OCI-LY3 (cell line): Measurements from ENCODE around the gene ALG8.
"Not testable (repeated sequence)": the region's sequence is repeated elsewhere in the genome, so short reads cannot be mapped to it uniquely, and the experiment has no call there.

Experiments used
- H2AFZ ChIP-seq: fragments of 200-600, 300-600 bp; shearing (Covaris generic); 2 replicates; pipeline ENCODE4 v1.6.0; 2014; ENCODE audit warnings: antibody characterized with exemption, low read depth, low read length
- H3K27ac ChIP-seq: fragments of 200-600, 300-600 bp; sonication (generic); 2 replicates; pipeline ENCODE4 v1.5.1; 2014; ENCODE audit warnings: mild to moderate bottlenecking, low read length, moderate library complexity, mixed read lengths
- H3K27me3 ChIP-seq: fragments of 200-600, 300-600 bp; sonication (generic); 2 replicates; pipeline ENCODE4 v1.6.1; 2014; ENCODE audit warnings: low read depth, low read length, mixed read lengths
- H3K36me3 ChIP-seq: fragments of 200-600, 300-600 bp; sonication (generic); replicated peaks from 2 replicates; pipeline ENCODE3; 2014; ENCODE audit warnings: low read depth, low read length, mixed read lengths
- H3K4me1 ChIP-seq: fragments of 300-600, 200-600 bp; sonication (generic); 2 replicates; pipeline ENCODE4 v1.6.1; 2014; ENCODE audit warnings: low read length, mixed read lengths
- H3K4me2 ChIP-seq: fragments of 200-600, 300-600 bp; sonication (generic); 2 replicates; pipeline ENCODE4 v1.6.1; 2014; ENCODE audit warnings: low read length, mixed read lengths
- H3K4me3 ChIP-seq: fragments of 300-600, 200-600 bp; sonication (generic); 2 replicates; pipeline ENCODE4 v1.5.1; 2014; ENCODE audit warnings: antibody characterized with exemption, mild to moderate bottlenecking, low read length, moderate library complexity
- H3K79me2 ChIP-seq: fragments of 300-600, 200-600 bp; shearing (Covaris generic); 2 replicates; pipeline ENCODE4 v1.6.1; 2014; ENCODE audit warnings: mild to moderate bottlenecking, low read length, mixed read lengths
- H3K9ac ChIP-seq: fragments of 300-600, 200-600 bp; shearing (Covaris generic); 2 replicates; pipeline ENCODE4 v1.6.0; 2014; ENCODE audit warnings: mild to moderate bottlenecking, low read length, moderate library complexity
- H3K9me3 ChIP-seq: fragments of 200-600, 300-600 bp; shearing (Covaris generic); 2 replicates; pipeline ENCODE4 v1.6.1; 2014; ENCODE audit warnings: low read length, mixed read lengths; ENCODE audit not compliant: insufficient read depth
- H4K20me1 ChIP-seq: fragments of 200-600, 300-600 bp; sonication (generic); 2 replicates; pipeline ENCODE4 v1.6.1; 2016; ENCODE audit warnings: low read length, mixed read lengths; ENCODE audit not compliant: insufficient read depth
- CTCF ChIP-seq: fragments of 200-600, 300-600 bp; sonication (generic); IDR thresholded peaks from 2 replicates; pipeline ENCODE4 v1.5.1; 2014; ENCODE audit warnings: antibody characterized with exemption, low read length, low read depth
- EZH2phosphoT487 ChIP-seq: fragments of 200-600 bp; shearing (Covaris generic); IDR thresholded peaks from 2 replicates; pipeline ENCODE4 v1.6.1; 2018; ENCODE audit warnings: antibody characterized with exemption, mixed run types, low read depth

ALG8 gene

GRCh38 chr11:78085972-78086371, 53.5 kb downstream of the ALG8 start:
- H3K4me1 ChIP-seq = peaks cover 6% of the 10 kb centered on the region
- H3K4me2 ChIP-seq = no peak overlapping the region
- TF ChIP-seq CTCF (no peak), EZH2phosphoT487 (no peak)
- H2AFZ ChIP-seq = no peak overlapping the region
- H3K9ac ChIP-seq = no peak overlapping the region
- no peaks in the 10 kb centered on the region for H3K36me3 ChIP-seq
- H3K27ac ChIP-seq = no peak overlapping the region
- no peaks in the 10 kb centered on the region for H3K9me3 ChIP-seq
- H3K27me3 ChIP-seq = no peaks in the 10 kb centered on the region
- no peaks in the 10 kb centered on the region for H4K20me1 ChIP-seq
- H3K4me3 ChIP-seq = no peak overlapping the region
- H3K79me2 ChIP-seq = no peaks in the 10 kb centered on the region

GRCh38 chr11:78084506-78084905, 54.9 kb downstream of the ALG8 start:
- H3K36me3 ChIP-seq, H3K79me2 ChIP-seq, H4K20me1 ChIP-seq, H3K9me3 ChIP-seq, H3K4me3 ChIP-seq, H2AFZ ChIP-seq, H3K27ac ChIP-seq, H3K9ac ChIP-seq, H3K27me3 ChIP-seq, H3K4me2 ChIP-seq: not testable (repeated sequence)
- peaks cover 16% of the 10 kb centered on the region for H3K4me1 ChIP-seq

GRCh38 chr11:78083021-78083420, 56.4 kb downstream of the ALG8 start:
- Histone ChIP-seq H3K27me3 (no peaks in the 10 kb centered on the region), H3K4me3 (no peak overlapping the region), H4K20me1 (peaks cover 10% of the 10 kb centered on the region), H3K79me2 (peaks cover 23% of the 10 kb centered on the region), H2AFZ (no peak overlapping the region), H3K9me3 (no peaks in the 10 kb centered on the region), H3K4me2 (no peak overlapping the region), H3K27ac (no peak overlapping the region), H3K36me3 (peaks cover 2% of the 10 kb centered on the region), H3K4me1 (peaks cover 21% of the 10 kb centered on the region), H3K9ac (no peak overlapping the region)
- TF ChIP-seq EZH2phosphoT487 = no peak
- no peak for TF ChIP-seq CTCF

- Histone ChIP-seq H3K4me3 (no peak overlapping the region), H3K4me1 (peaks cover 26% of the 10 kb centered on the region), H3K4me2 (no peak overlapping the region)
Observed at GRCh38 chr11:78082146-78082545, 57.3 kb downstream of the ALG8 start.

More at GRCh38 chr11:78082146-78082545, 57.3 kb downstream of the ALG8 start:
- Histone ChIP-seq H3K9ac (no peak overlapping the region), H3K79me2 (peaks cover 31% of the 10 kb centered on the region), H3K27me3 (no peaks in the 10 kb centered on the region), H3K9me3 (no peaks in the 10 kb centered on the region), H3K36me3 (peaks cover 6% of the 10 kb centered on the region), H4K20me1 (peaks cover 19% of the 10 kb centered on the region), H2AFZ (no peak overlapping the region), H3K27ac (no peak overlapping the region)
- TF ChIP-seq EZH2phosphoT487 = no peak
- TF ChIP-seq CTCF = no peak
